Suprapubic skin (tissue), 4 donors: ENCODE data around the gene CILP2. TPM values are rescaled to one million over a fixed set of nuclear protein-coding genes. Genes with fewer than 3 reads are reported as not detected.

ENCODE experiments used
- DNase-seq, 2 donors: peaks; one replicate each; pipeline ENCODE4 v3.0.0-alpha.2; 2019; ENCODE audit warnings: low spot score in 2 of 2
- H3K27ac ChIP-seq: fragments of 200-600 bp; sonication (generic); one replicate; pipeline ENCODE4 v1.5.1; 2019
- H3K27me3 ChIP-seq: fragments of 200-600 bp; sonication (generic); one replicate; pipeline ENCODE4 v1.5.1; 2019
- H3K36me3 ChIP-seq: fragments of 200-600 bp; sonication (generic); one replicate; pipeline ENCODE4 v1.5.1; 2019
- H3K4me1 ChIP-seq: fragments of 200-600 bp; sonication (generic); one replicate; pipeline ENCODE4 v1.5.1; 2019
- H3K4me3 ChIP-seq: fragments of 200-600 bp; sonication (generic); one replicate; pipeline ENCODE4 v1.5.1; 2019; ENCODE audit warnings: mild to moderate bottlenecking
- H3K9me3 ChIP-seq: fragments of 200-600 bp; sonication (generic); one replicate; pipeline ENCODE4 v1.5.1; 2019
- EP300 ChIP-seq: sonication (generic); formaldehyde crosslinking; IDR thresholded peaks from one replicate; pipeline ENCODE4 v1.6.1; 2017; ENCODE audit warnings: antibody characterized with exemption
- POLR2A ChIP-seq, 2 donors: fragments of 450-650 bp; IDR thresholded peaks; one replicate each; pipeline ENCODE4 v1.6.1; 2017; ENCODE audit warnings: antibody characterized with exemption in 2 of 2, mild to moderate bottlenecking in 2 of 2, moderate library complexity in 2 of 2
- POLR2AphosphoS5 ChIP-seq, 3 donors: sonication (generic); formaldehyde crosslinking; IDR thresholded peaks; one replicate each; pipeline ENCODE4 v1.6.1; 2017; ENCODE audit warnings: antibody characterized with exemption in 3 of 3
- WGBS: methylation state at CpG from one replicate; pipeline ENCODE4 v1.1.5; 2018; 5-methylcytosine and 5-hydroxymethylcytosine counted together
- total RNA-seq, 4 donors: library from RNA; depleted of rRNA; stranded (reverse); fragments of >200 nt; gene quantifications; one replicate each; pipeline ENCODE4 v1.1.0, GENCODE V29; 2016
- TF ChIP-seq, protein P1 (sequence below), 2 donors: fragments of 200-600 bp in 1 of 2; fragments of 450-650 bp in 1 of 2; sonication (generic) in 1 of 2; IDR thresholded peaks; one replicate each; pipeline ENCODE4 v1.5.1; 2016 to 2019; ENCODE audit warnings: antibody characterized with exemption in 2 of 2, mild to moderate bottlenecking in 1 of 2, moderate library complexity in 1 of 2

Gene CILP2, protein sequence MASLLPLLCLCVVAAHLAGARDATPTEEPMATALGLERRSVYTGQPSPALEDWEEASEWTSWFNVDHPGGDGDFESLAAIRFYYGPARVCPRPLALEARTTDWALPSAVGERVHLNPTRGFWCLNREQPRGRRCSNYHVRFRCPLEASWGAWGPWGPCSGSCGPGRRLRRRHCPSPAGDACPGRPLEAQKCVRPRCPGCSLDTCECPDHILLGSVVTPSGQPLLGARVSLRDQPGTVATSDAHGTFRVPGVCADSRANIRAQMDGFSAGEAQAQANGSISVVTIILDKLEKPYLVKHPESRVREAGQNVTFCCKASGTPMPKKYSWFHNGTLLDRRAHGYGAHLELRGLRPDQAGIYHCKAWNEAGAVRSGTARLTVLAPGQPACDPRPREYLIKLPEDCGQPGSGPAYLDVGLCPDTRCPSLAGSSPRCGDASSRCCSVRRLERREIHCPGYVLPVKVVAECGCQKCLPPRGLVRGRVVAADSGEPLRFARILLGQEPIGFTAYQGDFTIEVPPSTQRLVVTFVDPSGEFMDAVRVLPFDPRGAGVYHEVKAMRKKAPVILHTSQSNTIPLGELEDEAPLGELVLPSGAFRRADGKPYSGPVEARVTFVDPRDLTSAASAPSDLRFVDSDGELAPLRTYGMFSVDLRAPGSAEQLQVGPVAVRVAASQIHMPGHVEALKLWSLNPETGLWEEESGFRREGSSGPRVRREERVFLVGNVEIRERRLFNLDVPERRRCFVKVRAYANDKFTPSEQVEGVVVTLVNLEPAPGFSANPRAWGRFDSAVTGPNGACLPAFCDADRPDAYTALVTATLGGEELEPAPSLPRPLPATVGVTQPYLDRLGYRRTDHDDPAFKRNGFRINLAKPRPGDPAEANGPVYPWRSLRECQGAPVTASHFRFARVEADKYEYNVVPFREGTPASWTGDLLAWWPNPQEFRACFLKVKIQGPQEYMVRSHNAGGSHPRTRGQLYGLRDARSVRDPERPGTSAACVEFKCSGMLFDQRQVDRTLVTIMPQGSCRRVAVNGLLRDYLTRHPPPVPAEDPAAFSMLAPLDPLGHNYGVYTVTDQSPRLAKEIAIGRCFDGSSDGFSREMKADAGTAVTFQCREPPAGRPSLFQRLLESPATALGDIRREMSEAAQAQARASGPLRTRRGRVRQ
- under 1 TPM; 0.15 to 0.44 (median 0.21) TPM for total RNA-seq

DNA sequence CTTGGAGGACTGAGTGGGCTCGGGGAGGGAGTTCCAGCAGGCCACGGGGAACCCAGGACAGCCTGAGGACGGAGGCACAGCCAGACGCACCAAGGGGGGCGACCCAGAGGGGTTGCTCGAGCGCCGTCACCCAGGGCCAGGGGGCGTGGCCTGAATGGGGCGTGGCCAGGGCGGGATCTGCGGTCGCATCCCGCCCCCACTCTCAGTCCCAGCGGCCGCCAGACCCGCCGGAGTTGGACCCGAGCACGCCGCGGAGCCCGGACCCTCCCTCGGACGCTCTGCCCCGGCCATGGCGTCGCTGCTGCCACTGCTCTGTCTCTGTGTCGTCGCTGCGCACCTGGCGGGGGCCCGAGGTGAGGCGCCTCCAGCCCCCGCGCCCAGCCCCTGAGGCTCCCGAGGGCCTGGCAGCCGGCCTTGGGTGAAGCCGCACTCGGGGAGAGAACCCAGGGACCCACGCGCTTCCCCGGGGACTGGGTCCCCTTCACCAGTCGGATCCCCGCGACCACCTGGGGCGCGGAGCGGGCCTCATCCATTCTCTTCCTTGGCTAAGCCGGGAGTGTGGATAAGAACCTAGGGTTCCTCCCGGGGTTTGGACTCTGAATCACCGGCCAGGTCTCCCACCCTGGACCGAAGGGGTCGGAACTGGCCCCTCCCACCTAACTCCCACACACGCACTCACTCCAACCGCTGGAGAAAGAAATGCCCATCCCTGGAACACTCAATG is at the start of gene CILP2:
TSS of gene CILP2 (plus strand) at position 205 of the 724 bp plus-strand sequence. CDS start at position 290, 85 bp downstream.
- H3K36me3 ChIP-seq = no peaks in the 10 kb centered on the region
- H3K9me3 ChIP-seq = no peaks in the 10 kb centered on the region
- H3K4me1 ChIP-seq = peaks cover 39% of the 10 kb centered on the region
- 4% methylated on average over 27 of the region's 56 CpGs for WGBS
- H3K27me3 ChIP-seq = peaks cover 17% of the 10 kb centered on the region
- TF ChIP-seq, protein P1, sequence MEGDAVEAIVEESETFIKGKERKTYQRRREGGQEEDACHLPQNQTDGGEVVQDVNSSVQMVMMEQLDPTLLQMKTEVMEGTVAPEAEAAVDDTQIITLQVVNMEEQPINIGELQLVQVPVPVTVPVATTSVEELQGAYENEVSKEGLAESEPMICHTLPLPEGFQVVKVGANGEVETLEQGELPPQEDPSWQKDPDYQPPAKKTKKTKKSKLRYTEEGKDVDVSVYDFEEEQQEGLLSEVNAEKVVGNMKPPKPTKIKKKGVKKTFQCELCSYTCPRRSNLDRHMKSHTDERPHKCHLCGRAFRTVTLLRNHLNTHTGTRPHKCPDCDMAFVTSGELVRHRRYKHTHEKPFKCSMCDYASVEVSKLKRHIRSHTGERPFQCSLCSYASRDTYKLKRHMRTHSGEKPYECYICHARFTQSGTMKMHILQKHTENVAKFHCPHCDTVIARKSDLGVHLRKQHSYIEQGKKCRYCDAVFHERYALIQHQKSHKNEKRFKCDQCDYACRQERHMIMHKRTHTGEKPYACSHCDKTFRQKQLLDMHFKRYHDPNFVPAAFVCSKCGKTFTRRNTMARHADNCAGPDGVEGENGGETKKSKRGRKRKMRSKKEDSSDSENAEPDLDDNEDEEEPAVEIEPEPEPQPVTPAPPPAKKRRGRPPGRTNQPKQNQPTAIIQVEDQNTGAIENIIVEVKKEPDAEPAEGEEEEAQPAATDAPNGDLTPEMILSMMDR (IDR thresholded peaks at IDR 0.05) = no peak
- no peak for TF ChIP-seq POLR2A (IDR thresholded peaks at IDR 0.05)
- no peak for TF ChIP-seq EP300
- no peak for TF ChIP-seq POLR2AphosphoS5 (IDR thresholded peaks at IDR 0.05)
- no peak within 1 kb of the TSS for H3K27ac ChIP-seq
- peak within 1 kb of the TSS; percentile 41 for H3K4me3 ChIP-seq
- no peak for DNase-seq

- peak; percentile 88 to 90 for DNase-seq
These were observed 49.0 kb upstream of the CILP2 start for GRCh38 chr19:19488875-19489690.

GRCh38 chr19:19489804-19490204 is 48.3 kb upstream of the CILP2 start:
- DNase-seq = peak in 1 of 2 donors; percentile 75
- Histone ChIP-seq H3K27me3 (no peaks in the 10 kb centered on the region), H3K4me1 (peaks cover 58% of the 10 kb centered on the region), H3K27ac (peak overlapping the region; percentile 84), H3K36me3 (peaks cover 34% of the 10 kb centered on the region), H3K9me3 (no peaks in the 10 kb centered on the region), H3K4me3 (peak overlapping the region; percentile 27)
- WGBS = 49% methylated on average over 3 of the region's 9 CpGs
- TF ChIP-seq EP300 = no peak
- no peak for TF ChIP-seq POLR2AphosphoS5 (IDR thresholded peaks at IDR 0.05)
- no peak for TF ChIP-seq POLR2A (IDR thresholded peaks at IDR 0.05)
- TF ChIP-seq, protein P1 (IDR thresholded peaks at IDR 0.05) = no peak

More at GRCh38 chr19:19488875-19489690, 49.0 kb upstream of the CILP2 start:
- Histone ChIP-seq H3K9me3 (no peaks in the 10 kb centered on the region), H3K4me3 (peak overlapping the region; percentile 27), H3K4me1 (peaks cover 60% of the 10 kb centered on the region), H3K36me3 (peaks cover 27% of the 10 kb centered on the region), H3K27me3 (no peaks in the 10 kb centered on the region), H3K27ac (peak overlapping the region; percentile 84)
- TF ChIP-seq POLR2AphosphoS5 (IDR thresholded peaks at IDR 0.05) (peak in 2 of 3 donors; percentile 17 to 79), POLR2A (IDR thresholded peaks at IDR 0.05) (no peak)
- WGBS = 12% methylated on average over 14 of the region's 14 CpGs

DNA sequence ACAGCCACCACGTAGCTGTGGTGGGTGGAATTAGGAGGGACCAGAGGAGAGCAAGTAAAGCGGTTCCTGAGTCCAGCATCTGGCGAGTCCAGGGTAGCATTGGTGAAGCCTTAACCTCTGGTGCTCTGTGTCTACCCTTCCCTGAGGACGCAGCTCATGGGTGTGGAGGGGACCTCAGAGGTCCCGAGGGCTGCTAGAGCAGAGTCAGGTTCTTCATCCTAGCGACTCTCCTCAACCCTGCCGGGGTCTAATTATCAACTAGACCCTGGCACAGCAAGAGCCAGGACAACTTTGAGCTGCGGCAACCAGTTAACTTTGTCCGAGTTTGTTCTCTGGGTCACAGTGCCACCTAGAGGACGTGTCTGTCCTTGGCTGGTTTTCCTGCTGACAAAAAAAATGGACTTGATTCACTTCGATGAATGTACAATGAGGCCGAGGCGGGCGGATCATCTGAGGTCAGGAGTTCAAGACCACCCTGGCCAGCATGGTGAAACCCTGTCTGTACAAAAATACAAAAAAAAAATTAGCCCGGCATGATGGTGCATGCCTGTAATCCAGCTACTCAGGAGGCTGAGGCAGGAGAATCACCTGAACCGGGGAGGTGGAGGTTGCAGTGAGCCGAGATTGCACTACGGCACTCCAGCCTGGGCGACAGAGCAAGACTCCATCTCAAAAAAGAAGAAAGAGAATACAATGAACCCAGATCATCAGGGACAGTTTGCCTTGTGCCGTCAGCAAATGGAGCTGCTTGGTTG is 47.7 kb upstream of the CILP2 start:
- Histone ChIP-seq H3K36me3 (peaks cover 38% of the 10 kb centered on the region), H3K9me3 (no peaks in the 10 kb centered on the region), H3K4me1 (peaks cover 53% of the 10 kb centered on the region), H3K27ac (peak overlapping the region; percentile 84), H3K4me3 (peak overlapping the region; percentile 27), H3K27me3 (no peaks in the 10 kb centered on the region)
- peak in 1 of 2 donors; percentile 87 for DNase-seq
- 42% methylated on average over 11 of the region's 20 CpGs for WGBS
- TF ChIP-seq, protein P1 (IDR thresholded peaks at IDR 0.05) = peak; percentile 70 to 73
- TF ChIP-seq POLR2AphosphoS5 (IDR thresholded peaks at IDR 0.05) (peak in 1 of 3 donors; percentile 24), POLR2A (IDR thresholded peaks at IDR 0.05) (no peak)
